Endothelial cell of umbilical vein (primary cell): ENCODE measurements around the gene RPL10A.

ENCODE experiments used
- CTCF ChIP-seq, 2 donors: IDR thresholded peaks; 1 replicate in 1 of 2; 2 replicates in 1 of 2; pipeline ENCODE4 v1.5.1; 2011; ENCODE audit warnings: low read length in 2 of 2, mild to moderate bottlenecking in 2 of 2, moderate library complexity in 2 of 2, control low read depth in 1 of 2, inconsistent platforms in 1 of 2, low read depth in 1 of 2; ENCODE audit not compliant: insufficient read depth in 1 of 2; ENCODE audit errors: extremely low read depth in 1 of 2
- EZH2 ChIP-seq: IDR thresholded peaks from 2 replicates; pipeline ENCODE4 v1.6.1; 2012; ENCODE audit warnings: borderline replicate concordance, low read depth, mild to moderate bottlenecking, moderate library complexity, low read length, inconsistent platforms; ENCODE audit not compliant: severe bottlenecking
- FOS ChIP-seq: IDR thresholded peaks from 2 replicates; pipeline ENCODE4 v1.6.1; 2011; ENCODE audit warnings: mild to moderate bottlenecking, low read length, moderate library complexity, borderline replicate concordance; ENCODE audit not compliant: insufficient read depth
- GATA2 ChIP-seq: IDR thresholded peaks from 2 replicates; pipeline ENCODE4 v1.7.0; 2011; ENCODE audit warnings: low read depth, mild to moderate bottlenecking, moderate library complexity, mixed read lengths, low read length; ENCODE audit not compliant: insufficient read length, insufficient read depth
- JUN ChIP-seq: IDR thresholded peaks from 2 replicates; pipeline ENCODE4 v1.6.1; 2011; ENCODE audit warnings: borderline replicate concordance, low read depth; ENCODE audit not compliant: insufficient read length, insufficient read depth
- MAX ChIP-seq: IDR thresholded peaks from 2 replicates; pipeline ENCODE4 v1.6.1; 2011; ENCODE audit not compliant: insufficient read depth, insufficient read length
- MYC ChIP-seq: IDR thresholded peaks from one replicate; pipeline ENCODE4 v1.6.1; 2011; ENCODE audit warnings: mild to moderate bottlenecking, low read depth, low read length
- POLR2A ChIP-seq: IDR thresholded peaks from 2 replicates; pipeline ENCODE4 v1.6.1; 2012; ENCODE audit warnings: low read depth, mild to moderate bottlenecking, control low read depth, low read length
- POLR2AphosphoS5 ChIP-seq: IDR thresholded peaks from 2 replicates; pipeline ENCODE4 v1.6.1; 2012; ENCODE audit warnings: low read depth, mild to moderate bottlenecking, control low read depth, low read length, moderate library complexity; ENCODE audit not compliant: insufficient read depth

GRCh38 chr6:35442693-35443092 is 25.5 kb upstream of the RPL10A start:
- TF ChIP-seq CTCF (IDR thresholded peaks at IDR 0.05; ENCODE audit: extremely low read depth in 1 of 2, insufficient read depth in 1 of 2, low read depth in 1 of 2, low read length in 2 of 2) = no peak
- TF ChIP-seq POLR2A = no peak
- TF ChIP-seq MYC = no peak
- no peak for TF ChIP-seq POLR2AphosphoS5
- no peak for TF ChIP-seq EZH2
- TF ChIP-seq GATA2 = no peak
- TF ChIP-seq MAX = no peak
- no peak for TF ChIP-seq FOS
- no peak for TF ChIP-seq JUN
